Neural cell (in vitro differentiated cells): ENCODE data around the gene ABHD12. TPM values are rescaled to one million over a fixed set of nuclear protein-coding genes. Genes with fewer than 3 reads are reported as not detected.
A peak's percentile ranks its signal among the peaks of the same experiment; 100 is the strongest.

ENCODE experiments used
- H2AFZ ChIP-seq: fragments of 200-600, 300-800 bp; sonication (generic), shearing (Covaris generic); 2 replicates; pipeline ENCODE4 v1.6.0; 2014; ENCODE audit warnings: low read depth, mild to moderate bottlenecking, antibody characterized with exemption, low read length, moderate library complexity
- H3F3A ChIP-seq: fragments of 200-600 bp; shearing (Covaris generic); 2 replicates; pipeline ENCODE4 v1.6.1; 2016; ENCODE audit warnings: mild to moderate bottlenecking, moderate library complexity, mixed read lengths, antibody characterized with exemption, low read length; ENCODE audit not compliant: insufficient read depth, poor library complexity, severe bottlenecking
- H3K27ac ChIP-seq: fragments of 200-600, 300-800 bp; sonication (generic), shearing (Covaris generic); 2 replicates; pipeline ENCODE4 v1.5.1; 2014; ENCODE audit warnings: mild to moderate bottlenecking, low read length, moderate library complexity
- H3K27me3 ChIP-seq: fragments of 300-800, 200-600 bp; sonication (generic), shearing (Covaris generic); 2 replicates; pipeline ENCODE4 v1.6.0; 2014; ENCODE audit warnings: mild to moderate bottlenecking, low read depth, low read length, moderate library complexity; ENCODE audit not compliant: insufficient read depth
- H3K36me3 ChIP-seq: fragments of 300-800, 200-600 bp; sonication (generic), shearing (Covaris generic); 2 replicates; pipeline ENCODE4 v1.5.1; 2014; ENCODE audit warnings: mild to moderate bottlenecking, antibody characterized with exemption, low read length, moderate library complexity; ENCODE audit not compliant: insufficient read depth
- H3K4me2 ChIP-seq: fragments of 300-800, 200-600 bp; sonication (generic), shearing (Covaris generic); 2 replicates; pipeline ENCODE4 v1.6.0; 2014; ENCODE audit warnings: mild to moderate bottlenecking, low read length
- H3K4me3 ChIP-seq: fragments of 300-800, 200-600 bp; sonication (generic), shearing (Covaris generic); 2 replicates; pipeline ENCODE4 v1.5.1; 2014; ENCODE audit warnings: mild to moderate bottlenecking, low read length, moderate library complexity
- H3K79me2 ChIP-seq: fragments of 200-600 bp; shearing (Covaris generic); replicated peaks from 2 replicates; pipeline ENCODE4 v1.6.0; 2014; ENCODE audit warnings: mild to moderate bottlenecking, low read length, moderate library complexity; ENCODE audit not compliant: insufficient read depth
- H3K9ac ChIP-seq: fragments of 300-800, 200-600 bp; sonication (generic), shearing (Covaris generic); 2 replicates; pipeline ENCODE4 v1.6.1; 2016; ENCODE audit warnings: mild to moderate bottlenecking, low read length, mixed read lengths
- H3K9me2 ChIP-seq: fragments of 200-600 bp; shearing (Covaris generic); 2 replicates; pipeline ENCODE4 v1.6.1; 2016; ENCODE audit warnings: mild to moderate bottlenecking, low read length, mixed read lengths; ENCODE audit not compliant: insufficient read depth
- H3K9me3 ChIP-seq: fragments of 200-600, 300-800 bp; sonication (generic), shearing (Covaris generic); 2 replicates; pipeline ENCODE4 v1.6.1; 2016; ENCODE audit warnings: mild to moderate bottlenecking, mixed run types, low read length, moderate library complexity, mixed read lengths
- H4K20me1 ChIP-seq: fragments of 200-600 bp; shearing (Covaris generic); 2 replicates; pipeline ENCODE4 v1.6.1; 2016; ENCODE audit warnings: mild to moderate bottlenecking, mixed run types; ENCODE audit not compliant: insufficient read depth
- EP300 ChIP-seq: fragments of 450-650 bp; conservative IDR thresholded peaks from 2 replicates; pipeline ENCODE4 v1.6.1; 2014; ENCODE audit warnings: antibody characterized with exemption, mild to moderate bottlenecking, moderate library complexity; ENCODE audit not compliant: poor library complexity, severe bottlenecking
- EZH2 ChIP-seq: fragments of 200-600, 300-800 bp; shearing (Covaris generic), sonication (generic); IDR thresholded peaks from 2 replicates; pipeline ENCODE4 v1.6.1; 2014; ENCODE audit warnings: antibody characterized with exemption, low read length, borderline replicate concordance, mild to moderate bottlenecking; ENCODE audit not compliant: insufficient read depth, poor library complexity, severe bottlenecking
- MXI1 ChIP-seq: fragments of 450-650 bp; conservative IDR thresholded peaks from 2 replicates; pipeline ENCODE4 v1.6.1; 2014; ENCODE audit warnings: antibody characterized with exemption, mild to moderate bottlenecking; ENCODE audit not compliant: poor library complexity, severe bottlenecking
- POLR2AphosphoS5 ChIP-seq: IDR thresholded peaks from 2 replicates; pipeline ENCODE4 v1.6.1; 2012
- RAD21 ChIP-seq: fragments of 450-650 bp; conservative IDR thresholded peaks from 2 replicates; pipeline ENCODE4 v1.6.1; 2014; ENCODE audit warnings: antibody characterized with exemption, mild to moderate bottlenecking, moderate library complexity
- SMC3 ChIP-seq: fragments of 450-650 bp; conservative IDR thresholded peaks from 2 replicates; pipeline ENCODE4 v1.6.1; 2014; ENCODE audit warnings: antibody characterized with exemption, mild to moderate bottlenecking, moderate library complexity; ENCODE audit not compliant: poor library complexity
- TAF1 ChIP-seq: IDR thresholded peaks from 2 replicates; pipeline ENCODE4 v1.6.1; 2012; ENCODE audit warnings: low read depth
- polyA plus RNA-seq: library from polyadenylated mRNA; depleted of rRNA; stranded (reverse); fragments of >200 nt; gene quantifications from 2 replicates; pipeline ENCODE4 v1.2.3, GENCODE V29; 2014
- small RNA-seq, 3 experiments: library from RNA; depleted of rRNA; stranded (forward); fragments of <200 nt; gene quantifications; one replicate each; pipeline ENCODE3, GENCODE V24; 2012
- TF ChIP-seq, protein P1 (sequence below): fragments of 450-650 bp; IDR thresholded peaks from 2 replicates; pipeline ENCODE4 v1.5.1; 2014; ENCODE audit warnings: antibody characterized with exemption, mild to moderate bottlenecking, moderate library complexity; ENCODE audit not compliant: poor library complexity, severe bottlenecking
- TF ChIP-seq, protein P2 (sequence below): IDR thresholded peaks from 2 replicates; pipeline ENCODE4 v1.6.1; 2012; ENCODE audit warnings: borderline replicate concordance

Gene ABHD12
- polyA plus RNA-seq, 1 donor from 2014 or later: 32.3 TPM

GRCh38 chr20:25250508-25250907, 140.1 kb downstream of the ABHD12 start:
- Histone ChIP-seq H3K36me3 (no peaks in the 10 kb centered on the region), H3K4me2 (peak overlapping the region; percentile 37), H3K9me3 (no peaks in the 10 kb centered on the region), H2AFZ (no peak overlapping the region), H3K4me3 (peak overlapping the region; percentile 95), H3F3A (peaks cover 5% of the 10 kb centered on the region), H3K9me2 (no peaks in the 10 kb centered on the region), H3K27ac (no peak overlapping the region), H4K20me1 (no peaks in the 10 kb centered on the region), H3K27me3 (no peaks in the 10 kb centered on the region), H3K9ac (no peak overlapping the region), H3K79me2 (peaks cover 56% of the 10 kb centered on the region)
- TF ChIP-seq TAF1 (no peak), RAD21 (no peak), MXI1 (no peak), EP300 (no peak), SMC3 (no peak), EZH2 (no peak), POLR2AphosphoS5 (no peak)
- TF ChIP-seq, protein P1, sequence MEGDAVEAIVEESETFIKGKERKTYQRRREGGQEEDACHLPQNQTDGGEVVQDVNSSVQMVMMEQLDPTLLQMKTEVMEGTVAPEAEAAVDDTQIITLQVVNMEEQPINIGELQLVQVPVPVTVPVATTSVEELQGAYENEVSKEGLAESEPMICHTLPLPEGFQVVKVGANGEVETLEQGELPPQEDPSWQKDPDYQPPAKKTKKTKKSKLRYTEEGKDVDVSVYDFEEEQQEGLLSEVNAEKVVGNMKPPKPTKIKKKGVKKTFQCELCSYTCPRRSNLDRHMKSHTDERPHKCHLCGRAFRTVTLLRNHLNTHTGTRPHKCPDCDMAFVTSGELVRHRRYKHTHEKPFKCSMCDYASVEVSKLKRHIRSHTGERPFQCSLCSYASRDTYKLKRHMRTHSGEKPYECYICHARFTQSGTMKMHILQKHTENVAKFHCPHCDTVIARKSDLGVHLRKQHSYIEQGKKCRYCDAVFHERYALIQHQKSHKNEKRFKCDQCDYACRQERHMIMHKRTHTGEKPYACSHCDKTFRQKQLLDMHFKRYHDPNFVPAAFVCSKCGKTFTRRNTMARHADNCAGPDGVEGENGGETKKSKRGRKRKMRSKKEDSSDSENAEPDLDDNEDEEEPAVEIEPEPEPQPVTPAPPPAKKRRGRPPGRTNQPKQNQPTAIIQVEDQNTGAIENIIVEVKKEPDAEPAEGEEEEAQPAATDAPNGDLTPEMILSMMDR: no peak
- TF ChIP-seq, protein P2, sequence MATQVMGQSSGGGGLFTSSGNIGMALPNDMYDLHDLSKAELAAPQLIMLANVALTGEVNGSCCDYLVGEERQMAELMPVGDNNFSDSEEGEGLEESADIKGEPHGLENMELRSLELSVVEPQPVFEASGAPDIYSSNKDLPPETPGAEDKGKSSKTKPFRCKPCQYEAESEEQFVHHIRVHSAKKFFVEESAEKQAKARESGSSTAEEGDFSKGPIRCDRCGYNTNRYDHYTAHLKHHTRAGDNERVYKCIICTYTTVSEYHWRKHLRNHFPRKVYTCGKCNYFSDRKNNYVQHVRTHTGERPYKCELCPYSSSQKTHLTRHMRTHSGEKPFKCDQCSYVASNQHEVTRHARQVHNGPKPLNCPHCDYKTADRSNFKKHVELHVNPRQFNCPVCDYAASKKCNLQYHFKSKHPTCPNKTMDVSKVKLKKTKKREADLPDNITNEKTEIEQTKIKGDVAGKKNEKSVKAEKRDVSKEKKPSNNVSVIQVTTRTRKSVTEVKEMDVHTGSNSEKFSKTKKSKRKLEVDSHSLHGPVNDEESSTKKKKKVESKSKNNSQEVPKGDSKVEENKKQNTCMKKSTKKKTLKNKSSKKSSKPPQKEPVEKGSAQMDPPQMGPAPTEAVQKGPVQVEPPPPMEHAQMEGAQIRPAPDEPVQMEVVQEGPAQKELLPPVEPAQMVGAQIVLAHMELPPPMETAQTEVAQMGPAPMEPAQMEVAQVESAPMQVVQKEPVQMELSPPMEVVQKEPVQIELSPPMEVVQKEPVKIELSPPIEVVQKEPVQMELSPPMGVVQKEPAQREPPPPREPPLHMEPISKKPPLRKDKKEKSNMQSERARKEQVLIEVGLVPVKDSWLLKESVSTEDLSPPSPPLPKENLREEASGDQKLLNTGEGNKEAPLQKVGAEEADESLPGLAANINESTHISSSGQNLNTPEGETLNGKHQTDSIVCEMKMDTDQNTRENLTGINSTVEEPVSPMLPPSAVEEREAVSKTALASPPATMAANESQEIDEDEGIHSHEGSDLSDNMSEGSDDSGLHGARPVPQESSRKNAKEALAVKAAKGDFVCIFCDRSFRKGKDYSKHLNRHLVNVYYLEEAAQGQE: no peak

Small RNAs within 50 kb of the gene (small RNA-seq; reads per million reads assigned to genes)
- 0 to 0.03 (median 0.03) reads per million in 3 experiments for gene AL121772.2

Other genes with a start within 250 kb of the ABHD12 start
- 143 and 184 TPM in 2 replicates for gene ENTPD6, start 195.1 kb downstream of the ABHD12 start, polyA plus RNA-seq
- 70.5 and 77.9 TPM in 2 replicates for gene PYGB, start 142.8 kb downstream of the ABHD12 start, polyA plus RNA-seq
- gene GINS1, start 16.8 kb upstream of the ABHD12 start, polyA plus RNA-seq: 3.8 and 4.5 TPM in 2 replicates
- 49.6 and 56.2 TPM in 2 replicates for gene NINL, start 194.7 kb upstream of the ABHD12 start, polyA plus RNA-seq
- 2.8 and 4.1 TPM in 2 replicates for gene NANP, start 233.2 kb upstream of the ABHD12 start, polyA plus RNA-seq